Skeletal muscle tissue (tissue), 4 donors: ENCODE data around the gene PHAF1. TPM values are rescaled to one million over a fixed set of nuclear protein-coding genes. Genes with fewer than 3 reads are reported as not detected.

Source experiments
- H3K27ac ChIP-seq: one replicate; pipeline ENCODE4 v1.7.0; 2013; ENCODE audit warnings: mild to moderate bottlenecking, low read depth, low read length, inconsistent platforms
- H3K27me3 ChIP-seq, 3 donors: one replicate each; pipeline ENCODE4 v1.7.0; 2013; ENCODE audit warnings: low read length in 3 of 3; ENCODE audit not compliant: control insufficient read depth in 3 of 3, insufficient read depth in 3 of 3
- H3K36me3 ChIP-seq, 3 donors: one replicate each; pipeline ENCODE4 v1.7.0; 2013; ENCODE audit warnings: low read length in 3 of 3; ENCODE audit not compliant: control insufficient read depth in 3 of 3, insufficient read depth in 3 of 3
- H3K4me1 ChIP-seq, 3 donors: one replicate each; pipeline ENCODE4 v1.7.0; 2013; ENCODE audit warnings: low read length in 3 of 3, mild to moderate bottlenecking in 3 of 3; ENCODE audit not compliant: control insufficient read depth in 3 of 3, insufficient read depth in 3 of 3
- H3K4me3 ChIP-seq, 3 donors: one replicate each; pipeline ENCODE4 v1.7.0; 2013; ENCODE audit warnings: low read length in 3 of 3
- H3K9ac ChIP-seq, 3 donors: one replicate each; pipeline ENCODE4 v1.7.0; 2013; ENCODE audit warnings: low read length in 3 of 3, mild to moderate bottlenecking in 3 of 3, moderate library complexity in 2 of 3, low read depth in 1 of 3
- H3K9me3 ChIP-seq, 3 donors: one replicate each; pipeline ENCODE4 v1.7.0; 2013; ENCODE audit warnings: low read length in 3 of 3; ENCODE audit not compliant: control insufficient read depth in 3 of 3
- total RNA-seq: library from RNA; depleted of rRNA; stranded (reverse); fragments of >200 nt; gene quantifications from one replicate; pipeline ENCODE4 v1.2.3, GENCODE V29; 2014
- donor health status: Osteomylitis.

PHAF1 gene
- total RNA-seq, 1 donor from 2014 or later = 17.7 TPM

DNA sequence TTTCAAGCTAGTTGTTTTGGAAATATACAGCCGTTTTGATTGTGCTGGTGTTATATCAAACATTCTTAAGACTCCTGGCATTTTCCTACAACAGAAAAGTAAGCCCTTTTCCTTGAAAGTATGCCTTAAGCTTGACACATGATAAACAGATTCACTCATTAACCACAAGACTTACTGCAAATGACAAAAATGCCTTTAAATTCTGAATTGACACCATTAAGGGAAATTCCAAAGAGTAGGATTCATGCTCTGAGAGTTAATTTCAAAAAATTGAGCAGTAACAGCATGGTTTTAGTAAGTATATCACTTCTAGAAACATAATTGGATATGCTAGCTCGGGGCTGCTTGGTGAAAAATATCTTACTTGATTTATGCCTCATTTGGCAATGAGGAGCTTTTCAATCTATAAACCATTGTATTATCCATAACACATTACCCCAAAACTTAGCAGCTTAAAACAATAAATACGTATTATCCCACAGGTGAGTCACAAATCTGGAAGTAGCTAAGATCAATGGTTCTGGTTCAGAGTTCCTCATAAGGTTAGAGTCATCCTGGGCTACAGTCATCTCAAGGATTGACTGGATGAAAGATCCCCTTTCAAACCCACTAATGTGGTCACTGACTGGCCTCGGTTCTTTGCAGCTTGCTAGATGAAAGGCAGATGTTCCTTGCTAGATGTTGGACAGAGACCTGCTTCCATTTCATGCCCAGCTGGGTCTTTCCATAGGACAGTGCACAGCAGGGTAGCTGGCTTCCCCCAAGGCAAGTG is 8.2 kb upstream of the PHAF1 start:
- H3K4me1 ChIP-seq = peaks cover 0 to 8% (median 8%) of the 10 kb centered on the region in 3 donors
- no peak overlapping the region for H3K4me3 ChIP-seq
- H3K27ac ChIP-seq = no peak overlapping the region
- H3K27me3 ChIP-seq = no peaks in the 10 kb centered on the region
- no peaks in the 10 kb centered on the region for H3K9me3 ChIP-seq
- H3K9ac ChIP-seq = no peak overlapping the region
- peaks cover 0 to 4% (median 0%) of the 10 kb centered on the region in 3 donors for H3K36me3 ChIP-seq

GRCh38 chr16:67104061-67104460 is 5.7 kb upstream of the PHAF1 start:
- H3K27me3 ChIP-seq = no peaks in the 10 kb centered on the region
- H3K36me3 ChIP-seq = no peaks in the 10 kb centered on the region
- peaks cover 3 to 11% (median 11%) of the 10 kb centered on the region in 3 donors for H3K4me1 ChIP-seq
- H3K9me3 ChIP-seq = no peaks in the 10 kb centered on the region
- no peak overlapping the region for H3K4me3 ChIP-seq
- H3K9ac ChIP-seq = no peak overlapping the region
- H3K27ac ChIP-seq = no peak overlapping the region

DNA sequence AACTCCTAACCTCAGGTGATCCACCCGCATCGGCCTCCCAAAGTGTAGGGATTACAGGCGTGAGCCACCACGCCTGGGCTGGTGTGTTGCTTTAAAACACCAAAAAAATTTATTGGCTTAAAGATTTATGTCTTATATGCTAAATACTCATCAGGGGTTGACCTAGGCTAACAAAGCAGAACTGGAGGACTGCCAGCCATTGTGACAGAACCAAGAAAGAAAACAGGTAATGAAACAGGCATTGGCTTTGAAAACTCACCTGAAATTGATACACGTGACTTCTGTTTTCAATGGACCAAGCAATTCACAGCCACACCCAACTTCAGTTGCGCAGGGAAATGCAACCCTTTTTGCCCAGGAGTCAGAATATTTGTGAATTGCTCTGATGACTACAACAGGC is 4.9 kb upstream of the PHAF1 start:
- Histone ChIP-seq H3K36me3 (no peaks in the 10 kb centered on the region), H3K4me1 (peaks cover 8 to 17% (median 16%) of the 10 kb centered on the region in 3 donors), H3K4me3 (no peak overlapping the region), H3K27ac (peak overlapping the region; percentile 33), H3K27me3 (no peaks in the 10 kb centered on the region), H3K9ac (no peak overlapping the region), H3K9me3 (no peaks in the 10 kb centered on the region)

DNA sequence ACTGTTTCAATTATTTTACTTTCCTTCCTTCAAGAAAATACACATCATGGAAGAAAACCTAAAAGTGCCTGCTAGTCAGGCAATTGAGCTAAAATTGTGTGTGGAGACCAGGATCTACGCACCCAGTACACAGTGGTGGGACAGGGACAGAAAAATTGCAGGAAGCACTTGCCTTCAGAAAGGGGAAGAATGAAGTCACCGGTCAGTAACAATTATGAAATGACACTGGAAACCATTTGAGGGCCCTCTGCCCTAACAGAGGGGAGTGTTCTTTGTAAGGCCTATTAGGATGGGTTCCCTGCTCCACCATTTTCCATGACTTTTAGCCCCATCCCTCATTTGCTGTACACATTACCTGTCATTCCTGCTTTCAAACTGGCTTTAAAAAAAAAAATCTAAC is 4.5 kb upstream of the PHAF1 start:
- Histone ChIP-seq H3K27ac (peak overlapping the region; percentile 33), H3K4me3 (no peak overlapping the region), H3K27me3 (no peaks in the 10 kb centered on the region), H3K9me3 (no peaks in the 10 kb centered on the region), H3K9ac (no peak overlapping the region), H3K4me1 (peaks cover 8 to 19% (median 16%) of the 10 kb centered on the region in 3 donors), H3K36me3 (no peaks in the 10 kb centered on the region)

- Histone ChIP-seq H3K36me3 (no peaks in the 10 kb centered on the region), H3K9ac (no peak overlapping the region), H3K4me1 (peaks cover 14 to 24% (median 22%) of the 10 kb centered on the region in 3 donors), H3K9me3 (no peaks in the 10 kb centered on the region), H3K27me3 (no peaks in the 10 kb centered on the region), H3K4me3 (no peak overlapping the region), H3K27ac (peak overlapping the region; percentile 54)
These were observed 3.9 kb upstream of the PHAF1 start for GRCh38 chr16:67105881-67106280.

DNA sequence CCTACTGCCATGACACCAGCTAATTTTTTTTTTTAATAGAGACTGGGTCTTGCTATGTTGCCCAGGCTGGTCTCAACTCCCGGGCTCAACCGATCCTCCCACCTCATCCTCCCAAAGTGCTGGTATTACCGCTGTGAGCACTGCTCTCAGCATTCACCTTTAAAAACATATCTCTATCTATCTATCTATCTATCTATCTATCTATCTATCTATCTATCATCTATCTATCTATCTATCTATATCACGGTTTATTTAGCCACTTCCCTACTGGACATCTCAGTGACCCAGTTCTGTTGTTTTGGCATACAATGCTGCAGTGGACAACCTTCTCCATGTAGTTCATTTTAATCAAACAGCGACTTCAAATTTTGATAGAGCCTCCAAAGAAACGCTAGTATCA is 1.3 kb upstream of the PHAF1 start:
- Histone ChIP-seq H3K27ac (no peak overlapping the region), H3K9ac (peak overlapping the region in 1 of 3 donors; percentile 96), H3K4me1 (peaks cover 20 to 39% (median 29%) of the 10 kb centered on the region in 3 donors), H3K36me3 (peaks cover 3 to 7% (median 4%) of the 10 kb centered on the region in 3 donors), H3K27me3 (no peaks in the 10 kb centered on the region), H3K4me3 (no peak overlapping the region), H3K9me3 (no peaks in the 10 kb centered on the region)

DNA sequence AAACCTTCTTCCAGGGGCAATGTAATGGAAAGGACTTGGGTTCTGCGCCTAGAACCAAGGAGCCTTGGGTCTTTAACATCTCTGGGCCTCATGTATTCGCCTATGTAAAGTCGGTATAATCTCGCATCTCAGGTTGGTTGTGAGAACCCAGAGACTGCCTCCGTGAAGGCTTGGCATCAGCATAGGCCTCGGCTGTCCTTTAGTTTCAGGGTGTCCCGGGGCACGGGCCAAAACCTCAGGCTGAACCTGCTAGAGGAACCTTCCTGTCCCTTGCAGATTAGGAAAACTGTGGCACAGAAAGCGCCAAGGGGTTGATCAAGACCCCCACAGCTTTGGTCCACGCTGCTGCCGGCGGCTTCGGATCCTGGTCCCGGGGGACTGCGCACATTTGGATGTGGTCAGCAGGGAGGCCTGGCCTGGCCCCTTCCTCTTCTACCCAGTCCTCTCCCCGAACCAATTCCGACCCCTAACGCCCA is 772 bp upstream of the PHAF1 start:
- H3K27ac ChIP-seq = peak overlapping the region; percentile 77
- peak overlapping the region; percentile 93 to 97 (median 96) for H3K9ac ChIP-seq
- H3K27me3 ChIP-seq = no peaks in the 10 kb centered on the region
- H3K36me3 ChIP-seq = peaks cover 3 to 8% (median 4%) of the 10 kb centered on the region in 3 donors
- peak overlapping the region; percentile 74 to 97 (median 96) for H3K4me3 ChIP-seq
- H3K9me3 ChIP-seq = no peaks in the 10 kb centered on the region
- H3K4me1 ChIP-seq = peaks cover 20 to 38% (median 29%) of the 10 kb centered on the region in 3 donors

GRCh38 chr16:67111951-67112444 is 2.3 kb downstream of the PHAF1 start:
- no peaks in the 10 kb centered on the region for H3K27me3 ChIP-seq
- no peak overlapping the region for H3K27ac ChIP-seq
- no peaks in the 10 kb centered on the region for H3K9me3 ChIP-seq
- H3K9ac ChIP-seq = no peak overlapping the region
- peaks cover 3 to 10% (median 4%) of the 10 kb centered on the region in 3 donors for H3K36me3 ChIP-seq
- peaks cover 20 to 35% (median 21%) of the 10 kb centered on the region in 3 donors for H3K4me1 ChIP-seq
- no peak overlapping the region for H3K4me3 ChIP-seq

- Histone ChIP-seq H3K9ac (no peak overlapping the region), H3K27ac (no peak overlapping the region), H3K36me3 (peaks cover 3 to 10% (median 4%) of the 10 kb centered on the region in 3 donors), H3K4me3 (no peak overlapping the region), H3K9me3 (no peaks in the 10 kb centered on the region), H3K27me3 (no peaks in the 10 kb centered on the region), H3K4me1 (peaks cover 20 to 35% (median 21%) of the 10 kb centered on the region in 3 donors)
These were observed 3.1 kb downstream of the PHAF1 start for GRCh38 chr16:67112591-67113399.
